Endothelial cell of umbilical vein (primary cell): ENCODE measurements around the gene DIAPH2. TPM values are rescaled to one million over a fixed set of nuclear protein-coding genes. Genes with fewer than 3 reads are reported as not detected.

Experiments used
- BruUV-seq: library from RNA; stranded (reverse); fragments of 400-500 nt; replicated peaks from 2 replicates; lab custom pipeline; 2021; lab: Mats Ljungman, UMichigan
- CTCF ChIA-PET: fragments of 300-600, 350-600 bp; sonication (Branson Sonifier 250); formaldehyde crosslinking; loops from one replicate; lab custom pipeline; 2021; ENCODE audit warnings: antibody characterized with exemption, inconsistent platforms; lab: Charles Lee
- POLR2A ChIA-PET: fragments of 300-600, 350-600 bp; sonication (Branson Sonifier 250); formaldehyde crosslinking; loops from one replicate; lab custom pipeline; 2021; ENCODE audit warnings: antibody characterized with exemption, inconsistent platforms; lab: Charles Lee
- DNase-seq: peaks from one replicate; pipeline ENCODE4 v3.0.0-alpha.2; 2011; ENCODE audit warnings: low read depth, low spot score
- FAIRE-seq: peaks from 2 replicates; lab custom pipeline; 2011; peaks lifted over from hg19 to GRCh38; lab: Jason Lieb, UNC
- H2AFZ ChIP-seq: 2 replicates; pipeline ENCODE4 v1.6.0; 2012; ENCODE audit warnings: low read depth, low read length, control low read depth, inconsistent platforms
- H3K27ac ChIP-seq: 2 replicates; pipeline ENCODE4 v1.5.1; 2011; ENCODE audit warnings: low read depth, mild to moderate bottlenecking, control low read depth, low read length, moderate library complexity; ENCODE audit not compliant: insufficient read depth
- H3K27me3 ChIP-seq, 2 experiments: 2 replicates each; pipeline versions ENCODE4 v1.6.0 to v1.6.1; 2011; ENCODE audit warnings: low read length in 2 of 2, mixed read lengths in 1 of 2; ENCODE audit not compliant: control insufficient read depth in 2 of 2, insufficient read depth in 2 of 2
- H3K36me3 ChIP-seq, 2 experiments: 2 replicates in 1 of 2; 3 replicates in 1 of 2; pipeline ENCODE4 v1.5.1; 2011; ENCODE audit warnings: low read length in 2 of 2, mild to moderate bottlenecking in 1 of 2, moderate library complexity in 1 of 2; ENCODE audit not compliant: control insufficient read depth in 2 of 2, insufficient read depth in 2 of 2; ENCODE audit errors: extremely low read depth in 1 of 2
- H3K4me1 ChIP-seq: 3 replicates; pipeline ENCODE4 v1.5.1; 2011; ENCODE audit warnings: mild to moderate bottlenecking, low read length; ENCODE audit not compliant: control insufficient read depth, insufficient read depth; ENCODE audit errors: extremely low read depth
- H3K4me2 ChIP-seq: 2 replicates; pipeline ENCODE4 v1.6.1; 2011; ENCODE audit warnings: low read length, control low read depth, mixed read lengths; ENCODE audit not compliant: insufficient read depth
- H3K4me3 ChIP-seq, 3 experiments: fragments of 200-600 bp in 1 of 3; sonication (generic), shearing (Covaris generic) in 1 of 3; replicated peaks in 1 of 3; 2 replicates each; pipeline ENCODE4 v1.5.1; 2011 to 2016; ENCODE audit warnings: control low read depth in 3 of 3, low read length in 3 of 3, mild to moderate bottlenecking in 2 of 3, inconsistent platforms in 1 of 3, low read depth in 1 of 3, moderate library complexity in 1 of 3; ENCODE audit not compliant: insufficient read depth in 1 of 3
- H3K79me2 ChIP-seq: 2 replicates; pipeline ENCODE4 v1.6.0; 2012; ENCODE audit warnings: low read length, inconsistent platforms; ENCODE audit not compliant: control insufficient read depth, insufficient read depth
- H3K9ac ChIP-seq: replicated peaks from 2 replicates; pipeline ENCODE3; 2011; ENCODE audit warnings: low read length, control low read depth; ENCODE audit not compliant: insufficient read depth; ENCODE audit errors: extremely low read depth
- H3K9me1 ChIP-seq: replicated peaks from 3 replicates; pipeline ENCODE4 v1.6.0; 2011; ENCODE audit warnings: mild to moderate bottlenecking, low read length; ENCODE audit not compliant: control insufficient read depth, insufficient read depth; ENCODE audit errors: extremely low read depth
- H3K9me3 ChIP-seq: replicated peaks from 2 replicates; pipeline ENCODE4 v1.5.1; 2012; ENCODE audit warnings: low read length, inconsistent platforms; ENCODE audit not compliant: control insufficient read depth, insufficient read depth
- H4K20me1 ChIP-seq: replicated peaks from 2 replicates; pipeline ENCODE3; 2011; ENCODE audit warnings: mild to moderate bottlenecking, low read length; ENCODE audit not compliant: control insufficient read depth, insufficient read depth; ENCODE audit errors: extremely low read depth
- CTCF ChIP-seq, 2 donors: IDR thresholded peaks; 1 replicate in 1 of 2; 2 replicates in 1 of 2; pipeline ENCODE4 v1.5.1; 2011; ENCODE audit warnings: low read length in 2 of 2, mild to moderate bottlenecking in 2 of 2, moderate library complexity in 2 of 2, control low read depth in 1 of 2, inconsistent platforms in 1 of 2, low read depth in 1 of 2; ENCODE audit not compliant: insufficient read depth in 1 of 2; ENCODE audit errors: extremely low read depth in 1 of 2
- EZH2 ChIP-seq: IDR thresholded peaks from 2 replicates; pipeline ENCODE4 v1.6.1; 2012; ENCODE audit warnings: borderline replicate concordance, low read depth, mild to moderate bottlenecking, moderate library complexity, low read length, inconsistent platforms; ENCODE audit not compliant: severe bottlenecking
- FOS ChIP-seq: IDR thresholded peaks from 2 replicates; pipeline ENCODE4 v1.6.1; 2011; ENCODE audit warnings: mild to moderate bottlenecking, low read length, moderate library complexity, borderline replicate concordance; ENCODE audit not compliant: insufficient read depth
- GATA2 ChIP-seq: IDR thresholded peaks from 2 replicates; pipeline ENCODE4 v1.7.0; 2011; ENCODE audit warnings: low read depth, mild to moderate bottlenecking, moderate library complexity, mixed read lengths, low read length; ENCODE audit not compliant: insufficient read length, insufficient read depth
- JUN ChIP-seq: IDR thresholded peaks from 2 replicates; pipeline ENCODE4 v1.6.1; 2011; ENCODE audit warnings: borderline replicate concordance, low read depth; ENCODE audit not compliant: insufficient read length, insufficient read depth
- MAX ChIP-seq: IDR thresholded peaks from 2 replicates; pipeline ENCODE4 v1.6.1; 2011; ENCODE audit not compliant: insufficient read depth, insufficient read length
- MYC ChIP-seq: IDR thresholded peaks from one replicate; pipeline ENCODE4 v1.6.1; 2011; ENCODE audit warnings: mild to moderate bottlenecking, low read depth, low read length
- POLR2A ChIP-seq: IDR thresholded peaks from 2 replicates; pipeline ENCODE4 v1.6.1; 2012; ENCODE audit warnings: low read depth, mild to moderate bottlenecking, control low read depth, low read length
- POLR2AphosphoS5 ChIP-seq: IDR thresholded peaks from 2 replicates; pipeline ENCODE4 v1.6.1; 2012; ENCODE audit warnings: low read depth, mild to moderate bottlenecking, control low read depth, low read length, moderate library complexity; ENCODE audit not compliant: insufficient read depth
- dilution Hi-C: fragments of 300-500 bp; cut with MboI; formaldehyde crosslinking; loops from one replicate; pipeline ENCODE4 v1.15.0; 2019; ENCODE audit warnings: low sequenced_read_pairs; ENCODE audit not compliant: extremely low pct_ligation_motif_present
- intact Hi-C: fragments of 100-400 bp; cut with micrococcal nuclease; formaldehyde crosslinking; loops from one replicate; pipeline ENCODE4 v1.10.0; 2022
- polyA plus RNA-seq, 4 experiments: library from polyadenylated mRNA; depleted of rRNA in 3 of 4; stranded (reverse) in 3 of 4; unstranded in 1 of 4; fragments of >200 nt; gene quantifications; 2 replicates each; pipeline versions ENCODE4 v1.2.1 to v1.2.3, GENCODE V29; 2011 to 2012; ENCODE audit warnings: missing spikeins in 1 of 4
- total RNA-seq: library from RNA; stranded (reverse); gene quantifications from 2 replicates; pipeline ENCODE4 v1.2.3, GENCODE V29; 2021

Gene DIAPH2
- total and polyA plus RNA-seq, 2 donors (not counting 3 experiments of a cell fraction or from before 2014, with no cell fraction given) = 3.0 to 30.0 TPM

- DNase-seq (no peak), FAIRE-seq (no peak)
- dilution Hi-C loops (no loop called here), intact Hi-C loops (no loop called here)
- Histone ChIP-seq H3K27me3 (no peaks in the 10 kb centered on the region), H3K9me3 (no peaks in the 10 kb centered on the region), H3K4me2 (no peak overlapping the region), H3K9me1 (no peaks in the 10 kb centered on the region), H2AFZ (no peak overlapping the region), H3K9ac (no peak overlapping the region), H3K36me3 (no peaks in the 10 kb centered on the region), H3K27ac (no peak overlapping the region), H3K79me2 (peaks cover 69% of the 10 kb centered on the region), H4K20me1 (no peaks in the 10 kb centered on the region), H3K4me1 (peaks cover 11% of the 10 kb centered on the region), H3K4me3 (no peak overlapping the region)
- no peak for TF ChIP-seq FOS
- no peak for TF ChIP-seq MAX
- no peak for TF ChIP-seq EZH2
- ChIA-PET CTCF (no interaction called here), POLR2A (no interaction called here)
- no TSS peak for BruUV-seq
Measured at GRCh38 chrX:96688789-96689188, 4.1 kb downstream of the DIAPH2 start.

- Histone ChIP-seq H3K9me1 (no peaks in the 10 kb centered on the region), H3K4me3 (no peak overlapping the region), H3K27me3 (no peaks in the 10 kb centered on the region), H3K36me3 (no peaks in the 10 kb centered on the region), H4K20me1 (no peaks in the 10 kb centered on the region), H3K4me1 (peaks cover 11% of the 10 kb centered on the region), H3K79me2 (peaks cover 74% of the 10 kb centered on the region), H3K4me2 (no peak overlapping the region), H2AFZ (no peak overlapping the region), H3K27ac (no peak overlapping the region), H3K9me3 (no peaks in the 10 kb centered on the region), H3K9ac (no peak overlapping the region)
- DNase-seq = no peak
- TF ChIP-seq POLR2A (no peak), FOS (no peak), POLR2AphosphoS5 (no peak), GATA2 (no peak), EZH2 (no peak), MAX (no peak), MYC (no peak), CTCF (IDR thresholded peaks at IDR 0.05; ENCODE audit: extremely low read depth in 1 of 2, insufficient read depth in 1 of 2, low read depth in 1 of 2, low read length in 2 of 2) (no peak), JUN (no peak)
- intact Hi-C loops (no loop called here), dilution Hi-C loops (no loop called here)
- no TSS peak for BruUV-seq
- CTCF ChIA-PET = no interaction called here
- POLR2A ChIA-PET = no interaction called here
- no peak for FAIRE-seq
Measured at GRCh38 chrX:96689991-96690390, 5.3 kb downstream of the DIAPH2 start.
